ENCODE data around the gene MED12L. TPM values are rescaled to one million over a fixed set of nuclear protein-coding genes. Genes with fewer than 3 reads are reported as not detected.

Gene MED12L
- total RNA-seq, 4 donors from 2014 or later, result 1.6 to 23.7 (median 4.0) TPM

- no peaks in the 10 kb centered on the region for H3K9me3 ChIP-seq
- H3K27ac ChIP-seq, result no peak overlapping the region
- no peaks in the 10 kb centered on the region for H3K4me1 ChIP-seq
- no peak for DNase-seq
- H3K36me3 ChIP-seq, result no peaks in the 10 kb centered on the region
- no peaks in the 10 kb centered on the region for H3K27me3 ChIP-seq
- no peak overlapping the region for H3K4me3 ChIP-seq (replicated peaks in 1 of 3)
- 78% methylated on average over 6 of the region's 6 CpGs for WGBS, 2 donors
- TF ChIP-seq POLR2A (IDR thresholded peaks at IDR 0.05), result no peak
- intact Hi-C loops (cut with DNase I), result no loop called here
Measured at GRCh38 chr3:151293127-151293526, 207.7 kb downstream of the MED12L start.

- intact Hi-C loops (cut with DNase I), result no loop called here
- Histone ChIP-seq H3K4me3 (replicated peaks in 1 of 3) (no peak overlapping the region), H3K27ac (no peak overlapping the region), H3K36me3 (no peaks in the 10 kb centered on the region), H3K27me3 (no peaks in the 10 kb centered on the region), H3K9me3 (no peaks in the 10 kb centered on the region), H3K4me1 (no peaks in the 10 kb centered on the region)
- no peak for DNase-seq
- 78 to 84% methylated on average over 3 of the region's 3 CpGs for WGBS, 2 donors
- no peak for TF ChIP-seq CTCF (IDR thresholded peaks at IDR 0.05)
- no peak for TF ChIP-seq POLR2A (IDR thresholded peaks at IDR 0.05)
Measured at GRCh38 chr3:151296226-151296625, 210.8 kb downstream of the MED12L start.

- 63 to 92% methylated on average over 2 of the region's 2 CpGs for WGBS, 2 donors
- no peaks in the 10 kb centered on the region for H3K4me1 ChIP-seq
- no peaks in the 10 kb centered on the region for H3K36me3 ChIP-seq
- H3K9me3 ChIP-seq, result no peaks in the 10 kb centered on the region
- TF ChIP-seq POLR2A (IDR thresholded peaks at IDR 0.05) (no peak), CTCF (IDR thresholded peaks at IDR 0.05) (no peak)
- no peaks in the 10 kb centered on the region for H3K27me3 ChIP-seq
- H3K4me3 ChIP-seq (replicated peaks in 1 of 3), result no peak overlapping the region
- H3K27ac ChIP-seq, result no peak overlapping the region
- intact Hi-C loops (cut with DNase I), result no loop called here
- no peak for DNase-seq
Measured at GRCh38 chr3:151297429-151297828, 212.0 kb downstream of the MED12L start.

- H3K4me1 ChIP-seq, result no peaks in the 10 kb centered on the region
- no peak overlapping the region for H3K4me3 ChIP-seq (replicated peaks in 1 of 3)
- H3K27ac ChIP-seq, result no peak overlapping the region
- WGBS, 2 donors, result 94 to 98% methylated on average over 2 of the region's 2 CpGs
- H3K9me3 ChIP-seq, result no peaks in the 10 kb centered on the region
- no peaks in the 10 kb centered on the region for H3K27me3 ChIP-seq
- H3K36me3 ChIP-seq, result no peaks in the 10 kb centered on the region
- no peak for TF ChIP-seq POLR2A (IDR thresholded peaks at IDR 0.05)
- TF ChIP-seq CTCF (IDR thresholded peaks at IDR 0.05), result no peak
- intact Hi-C loops (cut with DNase I), result no loop called here
- no peak for DNase-seq
Measured at GRCh38 chr3:151299006-151299405, 213.5 kb downstream of the MED12L start.

- no peak overlapping the region for H3K4me3 ChIP-seq (replicated peaks in 1 of 3)
- TF ChIP-seq CTCF (IDR thresholded peaks at IDR 0.05), result no peak
- TF ChIP-seq POLR2A (IDR thresholded peaks at IDR 0.05), result no peak
- H3K27ac ChIP-seq, result no peak overlapping the region
Measured at GRCh38 chr3:151300539-151300938, 215.1 kb downstream of the MED12L start.

GRCh38 chr3:151301787-151302186 is 216.3 kb downstream of the MED12L start:
- H3K9me3 ChIP-seq, result no peaks in the 10 kb centered on the region
- no peak overlapping the region for H3K4me3 ChIP-seq (replicated peaks in 1 of 3)
- WGBS, 2 donors, result 92% methylated on average over 3 of the region's 3 CpGs
- no peak for TF ChIP-seq POLR2A (IDR thresholded peaks at IDR 0.05)
- TF ChIP-seq CTCF (IDR thresholded peaks at IDR 0.05), result no peak
- H3K27ac ChIP-seq, result no peak overlapping the region
- intact Hi-C loops (cut with DNase I), result no loop called here
- H3K36me3 ChIP-seq, result no peaks in the 10 kb centered on the region
- H3K27me3 ChIP-seq, result no peaks in the 10 kb centered on the region
- no peak for DNase-seq
- H3K4me1 ChIP-seq, result peaks cover 0 to 7% of the 10 kb centered on the region in 2 donors

More at GRCh38 chr3:151300539-151300938, 215.1 kb downstream of the MED12L start:
- intact Hi-C loops (cut with DNase I), result no loop called here
- H3K27me3 ChIP-seq, result no peaks in the 10 kb centered on the region
- WGBS, 2 donors, result 87 to 88% methylated on average over 1 of the region's 1 CpG
- H3K9me3 ChIP-seq, result no peaks in the 10 kb centered on the region
- H3K4me1 ChIP-seq, result peaks cover 0 to 7% of the 10 kb centered on the region in 2 donors
- no peak for DNase-seq
- no peaks in the 10 kb centered on the region for H3K36me3 ChIP-seq

All from thyroid gland (tissue), 4 donors.